ENCODE measurements around the gene SPATA7.

The SPATA7 gene

DNA sequence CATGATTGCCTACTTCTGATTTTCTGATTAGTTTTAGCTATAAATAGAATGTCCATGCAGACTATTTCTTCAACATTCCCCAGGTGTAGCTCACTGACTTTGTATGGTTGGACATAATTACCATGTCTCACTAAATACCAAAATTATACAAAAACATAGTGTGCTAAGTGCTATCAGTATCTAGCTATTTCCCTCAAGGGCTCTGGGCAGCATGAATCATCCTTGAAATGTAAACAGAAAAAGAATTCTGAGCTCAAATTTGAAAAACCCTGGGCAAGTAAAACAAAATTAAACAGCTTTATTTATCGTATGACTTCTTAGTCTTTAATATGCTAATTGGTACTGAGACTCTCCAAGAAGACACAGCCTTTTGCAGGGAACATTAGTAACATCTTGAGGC, 82.9 kb downstream of the SPATA7 start:
- Histone ChIP-seq H3K4me2 (ENCODE audit: low read length) (peak overlapping the region; percentile 37), H3K9me3 (replicated peaks; ENCODE audit: low read length) (no peaks in the 10 kb centered on the region), H3K36me3 (ENCODE audit: insufficient read depth, low read length) (peaks cover 57% of the 10 kb centered on the region), H3K27me3 (ENCODE audit: control insufficient read depth, insufficient read depth, low read length) (no peaks in the 10 kb centered on the region), H3K9ac (ENCODE audit: low read depth, low read length) (no peak overlapping the region), H3K4me3 (ENCODE audit: low read length) (no peak overlapping the region), H3K4me1 (ENCODE audit: control insufficient read depth, insufficient read depth, low read length) (peaks cover 30% of the 10 kb centered on the region)

DNA sequence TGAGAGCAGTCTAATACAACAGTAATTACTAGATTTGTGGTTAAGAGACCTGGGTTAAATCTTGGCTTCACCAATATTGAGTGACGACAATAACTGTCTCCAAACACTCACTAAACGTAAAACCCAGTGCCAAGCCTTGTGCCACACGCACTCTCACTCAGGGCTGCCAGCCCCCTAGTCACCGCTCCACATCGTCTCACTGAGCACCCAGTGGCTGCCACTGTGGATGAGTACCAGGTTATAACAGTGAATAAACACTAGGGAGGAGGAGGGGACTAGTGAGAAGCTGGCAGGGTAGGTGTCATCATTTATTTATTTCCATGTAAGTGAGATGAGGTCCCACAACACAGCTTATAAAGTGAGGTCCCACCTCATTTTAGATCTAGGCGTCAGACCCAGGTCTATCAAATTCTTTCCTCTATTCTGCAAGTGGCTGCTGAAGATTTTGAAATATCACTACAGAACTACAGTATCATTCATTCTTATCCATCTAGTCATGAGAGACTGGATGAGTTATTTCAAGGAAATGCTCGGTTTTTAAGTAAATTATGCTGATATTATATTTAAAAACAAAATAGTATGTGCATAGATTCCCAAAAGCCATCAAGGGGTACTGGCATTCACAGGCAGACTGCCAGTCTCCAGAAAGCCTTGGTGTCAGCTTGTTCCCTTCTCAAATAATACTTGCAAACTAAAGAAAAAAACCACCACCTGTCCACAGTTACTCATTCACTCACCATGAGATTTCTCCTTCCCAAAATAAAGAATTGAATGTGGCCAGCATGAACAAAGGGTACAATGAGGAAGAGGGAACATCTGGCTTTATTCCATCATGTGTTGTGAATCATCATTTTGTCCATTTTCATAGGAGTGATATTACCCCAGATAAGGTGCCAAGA, 85.3 kb downstream of the SPATA7 start:
- peaks cover 30% of the 10 kb centered on the region for H3K4me1 ChIP-seq (ENCODE audit: control insufficient read depth, insufficient read depth, low read length)
- no peaks in the 10 kb centered on the region for H3K9me3 ChIP-seq (replicated peaks; ENCODE audit: low read length)
- peaks cover 57% of the 10 kb centered on the region for H3K36me3 ChIP-seq (ENCODE audit: insufficient read depth, low read length)
- no peaks in the 10 kb centered on the region for H3K27me3 ChIP-seq (ENCODE audit: control insufficient read depth, insufficient read depth, low read length)
- peak overlapping the region; percentile 16 for H3K4me2 ChIP-seq (ENCODE audit: low read length)
- no peak overlapping the region for H3K9ac ChIP-seq (ENCODE audit: low read depth, low read length)
- H3K4me3 ChIP-seq (ENCODE audit: low read length), result no peak overlapping the region

DNA sequence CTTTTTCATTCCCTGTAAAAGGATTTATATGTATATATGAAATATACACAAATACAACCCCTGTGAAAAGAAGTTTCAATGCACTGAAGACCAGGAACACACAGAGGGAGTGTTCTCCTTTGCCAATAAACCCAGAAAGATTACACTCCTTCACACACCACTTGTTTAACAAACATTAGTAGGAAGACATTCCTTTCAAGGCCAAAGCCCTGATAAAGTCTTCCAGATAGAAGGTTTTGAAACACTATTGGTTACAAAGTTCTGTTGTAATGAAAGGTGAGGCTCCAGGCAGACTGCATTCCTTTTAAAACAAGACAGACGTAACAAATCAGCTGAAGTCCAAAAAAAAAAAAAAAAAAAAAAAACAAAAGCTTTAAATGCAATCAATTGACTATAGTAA, 88.3 kb downstream of the SPATA7 start:
- H3K9ac ChIP-seq (ENCODE audit: low read depth, low read length), result no peak overlapping the region
- no peak overlapping the region for H3K4me3 ChIP-seq (ENCODE audit: low read length)
- no peaks in the 10 kb centered on the region for H3K9me3 ChIP-seq (replicated peaks; ENCODE audit: low read length)
- H3K4me2 ChIP-seq (ENCODE audit: low read length), result no peak overlapping the region
- H3K4me1 ChIP-seq (ENCODE audit: control insufficient read depth, insufficient read depth, low read length), result peaks cover 29% of the 10 kb centered on the region
- no peaks in the 10 kb centered on the region for H3K27me3 ChIP-seq (ENCODE audit: control insufficient read depth, insufficient read depth, low read length)
- H3K36me3 ChIP-seq (ENCODE audit: insufficient read depth, low read length), result peaks cover 61% of the 10 kb centered on the region

DNA sequence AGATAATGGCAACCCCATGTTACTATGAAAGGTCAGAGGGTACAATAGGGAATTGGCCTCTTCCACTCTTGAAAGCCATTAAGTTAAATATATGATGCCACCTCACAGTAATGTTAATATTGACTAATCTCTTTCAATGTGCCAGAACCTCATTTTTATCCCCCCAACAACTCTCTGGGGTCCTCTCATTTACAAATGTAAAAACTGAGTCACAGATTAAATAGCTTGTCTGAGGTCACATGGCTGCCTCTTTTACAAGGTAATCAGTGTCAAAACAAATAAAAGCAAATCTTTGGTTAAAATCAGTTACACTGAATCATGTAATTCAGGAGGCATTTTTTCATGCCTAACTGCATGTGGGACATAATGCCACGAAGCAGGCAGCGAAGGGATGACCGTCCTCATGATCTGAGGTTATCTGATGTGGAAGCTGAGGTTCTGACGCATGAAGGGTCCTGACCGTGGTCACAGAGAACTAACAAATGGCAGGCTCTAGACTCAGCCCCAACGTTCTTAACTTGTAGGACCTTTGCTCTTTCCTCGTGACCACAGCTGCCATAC, 90.8 kb downstream of the SPATA7 start:
- Histone ChIP-seq H3K4me3 (ENCODE audit: low read length) (no peak overlapping the region), H3K9ac (ENCODE audit: low read depth, low read length) (no peak overlapping the region), H3K36me3 (ENCODE audit: insufficient read depth, low read length) (peaks cover 61% of the 10 kb centered on the region), H3K4me1 (ENCODE audit: control insufficient read depth, insufficient read depth, low read length) (peaks cover 13% of the 10 kb centered on the region), H3K4me2 (ENCODE audit: low read length) (no peak overlapping the region), H3K9me3 (replicated peaks; ENCODE audit: low read length) (no peaks in the 10 kb centered on the region), H3K27me3 (ENCODE audit: control insufficient read depth, insufficient read depth, low read length) (no peaks in the 10 kb centered on the region)

DNA sequence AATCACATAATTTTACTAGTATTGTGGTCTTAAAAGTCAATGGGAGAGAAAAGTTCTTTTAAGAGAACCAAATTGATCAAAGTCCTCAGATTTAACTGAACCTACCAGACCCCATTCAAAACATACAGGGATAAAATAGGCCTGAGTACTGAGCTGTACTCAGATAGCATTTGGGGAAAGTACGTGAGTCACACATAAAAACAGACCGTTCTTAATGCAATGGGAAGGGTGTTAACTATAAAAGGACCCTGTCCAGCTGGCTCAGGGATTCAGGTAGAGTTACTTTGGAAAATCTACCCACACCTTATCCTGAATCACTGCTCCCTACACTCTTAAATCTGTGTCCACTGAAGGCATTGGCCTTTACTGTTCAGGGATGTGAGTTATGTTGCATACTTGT, 91.4 kb downstream of the SPATA7 start:
- no peaks in the 10 kb centered on the region for H3K27me3 ChIP-seq (ENCODE audit: control insufficient read depth, insufficient read depth, low read length)
- H3K4me3 ChIP-seq (ENCODE audit: low read length), result no peak overlapping the region
- no peak overlapping the region for H3K4me2 ChIP-seq (ENCODE audit: low read length)
- peaks cover 8% of the 10 kb centered on the region for H3K4me1 ChIP-seq (ENCODE audit: control insufficient read depth, insufficient read depth, low read length)
- H3K9ac ChIP-seq (ENCODE audit: low read depth, low read length), result no peak overlapping the region
- peaks cover 63% of the 10 kb centered on the region for H3K36me3 ChIP-seq (ENCODE audit: insufficient read depth, low read length)
- H3K9me3 ChIP-seq (replicated peaks; ENCODE audit: low read length), result no peaks in the 10 kb centered on the region

DNA sequence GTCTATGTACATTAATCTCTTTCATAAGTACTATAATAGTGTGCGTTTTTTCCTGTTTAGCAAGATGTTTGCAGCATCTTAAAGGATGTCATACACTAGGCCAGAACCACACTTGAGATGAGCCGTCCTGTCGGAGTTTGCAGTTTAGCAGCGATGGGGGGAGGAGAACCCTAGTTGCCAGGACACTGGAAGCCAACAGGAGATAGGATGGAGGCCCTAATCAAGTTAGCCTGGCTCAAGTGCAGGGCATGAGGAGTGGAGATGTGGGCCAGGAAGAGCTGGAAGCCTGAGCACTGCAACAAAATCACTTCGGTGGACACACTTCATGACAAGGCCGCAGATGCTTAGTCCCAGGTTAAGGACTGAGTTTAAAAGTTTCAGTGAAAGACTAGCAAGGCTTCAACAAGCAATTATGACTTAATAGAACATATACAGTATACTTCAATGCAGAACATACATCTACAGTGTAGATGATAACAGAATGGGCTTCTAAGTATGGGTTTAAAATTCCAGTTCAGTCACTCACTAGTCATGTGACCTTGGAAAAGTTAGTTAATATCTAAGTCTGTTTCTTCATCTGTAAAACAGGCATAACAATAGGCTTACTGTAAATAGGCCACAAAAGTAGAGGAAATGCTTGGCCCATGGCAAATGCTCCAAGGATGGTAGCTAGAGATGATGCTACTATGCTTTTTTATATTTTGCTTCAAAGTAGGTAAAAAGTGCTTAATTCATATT, 92.2 kb downstream of the SPATA7 start:
- Histone ChIP-seq H3K4me2 (ENCODE audit: low read length) (no peak overlapping the region), H3K9me3 (replicated peaks; ENCODE audit: low read length) (no peaks in the 10 kb centered on the region), H3K27me3 (ENCODE audit: control insufficient read depth, insufficient read depth, low read length) (no peaks in the 10 kb centered on the region), H3K4me1 (ENCODE audit: control insufficient read depth, insufficient read depth, low read length) (peaks cover 8% of the 10 kb centered on the region), H3K4me3 (ENCODE audit: low read length) (no peak overlapping the region), H3K36me3 (ENCODE audit: insufficient read depth, low read length) (peaks cover 57% of the 10 kb centered on the region), H3K9ac (ENCODE audit: low read depth, low read length) (no peak overlapping the region)

DNA sequence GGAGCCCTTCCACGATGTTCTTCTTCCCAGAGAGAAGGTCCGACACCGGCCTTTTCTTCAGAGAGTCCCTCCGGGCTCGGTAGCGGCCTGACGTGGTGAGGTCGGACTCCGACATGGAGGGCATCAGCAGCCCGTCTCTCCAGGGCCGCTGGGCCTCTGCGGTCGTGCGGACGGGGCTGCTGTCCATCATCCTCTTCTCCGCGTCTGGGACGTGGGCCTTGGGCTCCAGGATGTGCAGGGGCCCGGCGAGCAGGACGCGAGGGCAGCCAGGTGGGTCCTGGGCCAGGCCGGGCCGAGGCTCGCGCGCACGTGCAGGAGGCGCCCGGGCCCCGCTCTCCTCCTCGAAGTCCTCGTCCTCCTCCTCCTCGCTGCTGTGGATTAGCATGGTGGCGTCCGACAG, 93.5 kb downstream of the SPATA7 start:
- Histone ChIP-seq H3K9me3 (replicated peaks; ENCODE audit: low read length) (no peaks in the 10 kb centered on the region), H3K4me2 (ENCODE audit: low read length) (no peak overlapping the region), H3K36me3 (ENCODE audit: insufficient read depth, low read length) (peaks cover 50% of the 10 kb centered on the region), H3K4me1 (ENCODE audit: control insufficient read depth, insufficient read depth, low read length) (peaks cover 8% of the 10 kb centered on the region), H3K27me3 (ENCODE audit: control insufficient read depth, insufficient read depth, low read length) (no peaks in the 10 kb centered on the region), H3K4me3 (ENCODE audit: low read length) (no peak overlapping the region), H3K9ac (ENCODE audit: low read depth, low read length) (no peak overlapping the region)

DNA sequence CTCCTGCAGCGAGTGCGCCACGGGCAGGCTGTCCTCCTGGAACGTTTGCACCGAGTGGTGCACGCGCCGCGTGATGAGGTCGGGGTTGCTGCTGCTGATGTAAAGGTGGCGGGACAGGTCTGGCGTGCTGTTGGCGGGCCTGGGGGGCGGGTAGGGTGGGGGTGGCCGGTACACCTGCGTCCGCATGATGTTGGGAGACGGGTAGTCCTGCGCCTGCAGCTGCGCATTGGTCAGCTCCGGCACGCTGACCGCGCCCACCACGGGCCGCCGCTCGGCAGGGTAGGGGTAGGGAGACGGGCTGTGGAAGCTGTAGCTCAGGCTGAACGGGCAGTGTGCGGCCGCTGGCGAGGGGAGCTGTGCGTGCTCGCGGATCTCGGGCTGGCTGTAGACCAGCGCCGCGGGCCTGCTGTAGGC, 94.1 kb downstream of the SPATA7 start:
- peaks cover 8% of the 10 kb centered on the region for H3K4me1 ChIP-seq (ENCODE audit: control insufficient read depth, insufficient read depth, low read length)
- H3K4me2 ChIP-seq (ENCODE audit: low read length), result no peak overlapping the region
- no peak overlapping the region for H3K4me3 ChIP-seq (ENCODE audit: low read length)
- H3K9ac ChIP-seq (ENCODE audit: low read depth, low read length), result no peak overlapping the region
- H3K36me3 ChIP-seq (ENCODE audit: insufficient read depth, low read length), result peaks cover 56% of the 10 kb centered on the region
- no peaks in the 10 kb centered on the region for H3K27me3 ChIP-seq (ENCODE audit: control insufficient read depth, insufficient read depth, low read length)
- no peaks in the 10 kb centered on the region for H3K9me3 ChIP-seq (replicated peaks; ENCODE audit: low read length)

DNA sequence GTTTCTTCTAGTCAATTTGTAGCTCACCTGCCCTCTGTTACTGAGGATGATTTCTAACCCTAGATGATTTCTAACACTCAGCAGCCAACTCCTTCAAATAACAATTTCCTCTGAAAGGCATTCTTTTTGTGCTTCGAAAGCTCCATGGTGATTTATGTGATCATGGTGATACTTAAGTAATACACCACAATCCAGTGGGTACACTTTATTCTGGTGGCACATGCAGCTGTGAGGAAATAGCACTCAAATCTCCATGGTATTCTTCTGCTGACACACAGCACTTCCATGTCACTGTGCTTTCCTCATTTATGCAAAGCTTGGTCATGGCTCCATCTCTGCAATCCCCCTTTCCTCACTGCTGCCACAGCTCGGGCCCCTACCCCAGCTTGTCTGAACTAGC, 95.6 kb downstream of the SPATA7 start:
- Histone ChIP-seq H3K36me3 (ENCODE audit: insufficient read depth, low read length) (peaks cover 57% of the 10 kb centered on the region), H3K27me3 (ENCODE audit: control insufficient read depth, insufficient read depth, low read length) (no peaks in the 10 kb centered on the region), H3K9ac (ENCODE audit: low read depth, low read length) (no peak overlapping the region), H3K4me1 (ENCODE audit: control insufficient read depth, insufficient read depth, low read length) (peaks cover 8% of the 10 kb centered on the region), H3K4me2 (ENCODE audit: low read length) (no peak overlapping the region), H3K9me3 (replicated peaks; ENCODE audit: low read length) (no peaks in the 10 kb centered on the region), H3K4me3 (ENCODE audit: low read length) (no peak overlapping the region)

DNA sequence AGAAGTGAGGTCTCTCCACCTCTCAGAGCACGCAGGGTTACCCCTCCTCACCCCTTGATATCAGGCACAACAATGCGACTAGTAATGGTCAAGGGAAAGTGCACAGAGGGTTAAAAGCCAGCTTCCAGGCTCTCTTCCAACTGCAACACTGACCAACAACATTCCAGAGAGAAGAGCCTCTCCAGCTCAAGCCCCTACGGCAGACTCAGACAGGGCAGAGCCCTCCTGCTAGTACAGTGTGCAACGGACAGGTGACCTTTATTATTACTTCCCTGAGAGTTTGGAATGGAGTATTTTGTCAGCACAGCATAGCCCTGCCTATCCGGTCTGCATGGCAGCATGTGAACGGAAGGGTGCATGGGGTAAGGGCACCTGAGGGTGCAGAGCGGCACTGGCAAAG, 96.3 kb downstream of the SPATA7 start:
- H3K4me3 ChIP-seq (ENCODE audit: low read length), result no peak overlapping the region
- no peak overlapping the region for H3K4me2 ChIP-seq (ENCODE audit: low read length)
- H3K9ac ChIP-seq (ENCODE audit: low read depth, low read length), result no peak overlapping the region
- H3K36me3 ChIP-seq (ENCODE audit: insufficient read depth, low read length), result peaks cover 51% of the 10 kb centered on the region
- H3K27me3 ChIP-seq (ENCODE audit: control insufficient read depth, insufficient read depth, low read length), result no peaks in the 10 kb centered on the region
- peaks cover 2% of the 10 kb centered on the region for H3K4me1 ChIP-seq (ENCODE audit: control insufficient read depth, insufficient read depth, low read length)
- no peaks in the 10 kb centered on the region for H3K9me3 ChIP-seq (replicated peaks; ENCODE audit: low read length)

DNA sequence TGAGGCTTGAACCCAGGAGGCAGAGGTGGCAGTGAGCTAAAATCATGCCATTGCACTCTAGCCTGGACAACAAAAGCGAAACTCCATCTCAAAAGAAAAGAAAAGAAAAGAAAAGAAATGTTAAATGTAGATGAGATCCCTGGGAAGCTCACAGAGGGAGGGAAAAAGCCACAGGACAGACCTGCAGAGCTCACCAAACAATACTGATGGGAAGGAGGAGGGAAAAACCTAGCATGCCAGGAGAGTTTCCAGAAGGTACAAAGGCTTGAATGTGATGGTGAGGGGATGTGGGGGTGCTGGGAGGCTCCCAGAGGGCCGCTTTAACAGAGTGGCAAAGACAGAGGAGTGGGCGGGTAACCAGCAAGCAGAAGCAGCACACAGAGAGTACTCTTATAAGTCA, 97.1 kb downstream of the SPATA7 start:
- Histone ChIP-seq H3K27me3 (ENCODE audit: control insufficient read depth, insufficient read depth, low read length) (no peaks in the 10 kb centered on the region), H3K4me1 (ENCODE audit: control insufficient read depth, insufficient read depth, low read length) (no peaks in the 10 kb centered on the region), H3K9ac (ENCODE audit: low read depth, low read length) (no peak overlapping the region), H3K4me3 (ENCODE audit: low read length) (no peak overlapping the region), H3K36me3 (ENCODE audit: insufficient read depth, low read length) (peaks cover 46% of the 10 kb centered on the region), H3K4me2 (ENCODE audit: low read length) (no peak overlapping the region), H3K9me3 (replicated peaks; ENCODE audit: low read length) (no peaks in the 10 kb centered on the region)
